Common myeloid progenitor, CD34-positive (primary cell): Measurements from ENCODE around the gene WIPF3.

ENCODE experiments used
- CTCF ChIA-PET: fragments of 350-600 bp; sonication (Branson Sonifier 250); formaldehyde crosslinking; loops from one replicate; lab custom pipeline; 2021; ENCODE audit warnings: antibody characterized with exemption; lab: Charles Lee
- POLR2A ChIA-PET: fragments of 350-600 bp; sonication (Branson Sonifier 250); formaldehyde crosslinking; loops from one replicate; lab custom pipeline; 2021; ENCODE audit warnings: antibody characterized with exemption; lab: Charles Lee
- DNase-seq, 3 donors: peaks; one replicate each; pipeline versions ENCODE4 v3.0.0 to v3.0.0-alpha.2; 2013
- H3K27ac ChIP-seq, 2 experiments: 1 replicate in 1 of 2; 2 replicates in 1 of 2; pipeline ENCODE4 v1.7.0; 2013; ENCODE audit warnings: inconsistent platforms in 2 of 2, low read length in 2 of 2, mild to moderate bottlenecking in 2 of 2, low read depth in 1 of 2, moderate library complexity in 1 of 2; ENCODE audit not compliant: severe bottlenecking in 2 of 2, insufficient read depth in 1 of 2, poor library complexity in 1 of 2
- H3K27me3 ChIP-seq, 5 experiments: replicated peaks in 2 of 5; 1 replicate in 3 of 5; 2 replicates in 2 of 5; pipeline versions ENCODE4 v1.6.1 to v1.7.0; 2013; ENCODE audit warnings: low read length in 4 of 5, mild to moderate bottlenecking in 2 of 5, moderate library complexity in 2 of 5, inconsistent platforms in 1 of 5; ENCODE audit not compliant: insufficient read depth in 5 of 5, control insufficient read depth in 4 of 5
- H3K36me3 ChIP-seq, 4 experiments: 1 replicate in 2 of 4; 2 replicates in 2 of 4; pipeline versions ENCODE4 v1.6.1 to v1.7.0; 2013; ENCODE audit warnings: low read length in 3 of 4, control low read depth in 1 of 4, mild to moderate bottlenecking in 1 of 4; ENCODE audit not compliant: control insufficient read depth in 4 of 4, insufficient read depth in 4 of 4
- H3K4me1 ChIP-seq, 4 experiments: 1 replicate in 3 of 4; 2 replicates in 1 of 4; pipeline versions ENCODE4 v1.6.1 to v1.7.1; 2013; ENCODE audit warnings: low read length in 3 of 4, mild to moderate bottlenecking in 3 of 4, control low read depth in 1 of 4, inconsistent platforms in 1 of 4, moderate library complexity in 1 of 4; ENCODE audit not compliant: control insufficient read depth in 4 of 4, insufficient read depth in 4 of 4; ENCODE audit errors: control extremely low read depth in 1 of 4
- H3K4me3 ChIP-seq, 7 experiments: 1 replicate in 4 of 7; 2 replicates in 3 of 7; pipeline versions ENCODE4 v1.5.1 to v1.7.0; 2013; ENCODE audit warnings: mild to moderate bottlenecking in 7 of 7, low read length in 6 of 7, moderate library complexity in 6 of 7, inconsistent platforms in 2 of 7, low read depth in 2 of 7, control low read depth in 1 of 7; ENCODE audit not compliant: insufficient read depth in 4 of 7, control insufficient read depth in 1 of 7; ENCODE audit errors: extremely low read depth in 1 of 7
- H3K9me3 ChIP-seq, 5 experiments: 1 replicate in 4 of 5; 2 replicates in 1 of 5; pipeline versions ENCODE4 v1.6.1 to v1.7.1; 2013; ENCODE audit warnings: low read length in 4 of 5, mild to moderate bottlenecking in 2 of 5, inconsistent platforms in 1 of 5, low read depth in 1 of 5, moderate library complexity in 1 of 5; ENCODE audit not compliant: control insufficient read depth in 4 of 5, insufficient read depth in 2 of 5; ENCODE audit errors: control extremely low read depth in 1 of 5
- WGBS: methylation state at CpG from one replicate; pipeline ENCODE4 v1.1.5; 2013; ENCODE audit not compliant: insufficient coverage; 5-methylcytosine and 5-hydroxymethylcytosine counted together

The WIPF3 gene

DNA sequence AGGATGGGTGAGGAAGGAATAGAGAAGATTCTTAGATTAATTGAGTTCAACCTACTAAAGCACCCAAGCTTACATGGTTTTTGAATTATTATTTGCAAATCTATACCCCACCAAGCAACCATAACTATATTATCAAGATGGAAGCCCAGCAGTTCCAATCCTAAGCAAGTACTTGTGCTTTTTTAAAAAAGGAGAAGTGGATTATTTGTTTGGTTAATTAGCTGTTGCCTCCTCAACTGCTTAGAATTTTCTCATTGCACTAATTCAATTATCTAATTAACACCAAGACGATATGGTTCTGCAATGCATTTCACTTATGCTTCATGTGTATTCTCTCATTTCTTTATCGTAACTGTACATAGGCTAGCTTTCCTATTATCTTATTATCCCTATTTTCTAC is 27.3 kb upstream of the WIPF3 start:
- ChIA-PET POLR2A (no interaction called here), CTCF (interaction anchor here (1.0 kb wide), 1 partner anchor 15 kb away, joined by 4 read pairs; no protein-coding TSS in a partner anchor)
- no peak overlapping the region for H3K4me3 ChIP-seq
- H3K4me1 ChIP-seq, result no peaks in the 10 kb centered on the region
- H3K36me3 ChIP-seq, result no peaks in the 10 kb centered on the region
- no peak for DNase-seq
- peaks cover 0 to 5% (median 0%) of the 10 kb centered on the region in 5 experiments for H3K27me3 ChIP-seq
- no peak overlapping the region for H3K27ac ChIP-seq
- WGBS, result 100% methylated on average over 1 of the region's 2 CpGs
- H3K9me3 ChIP-seq, result no peaks in the 10 kb centered on the region

- Histone ChIP-seq H3K4me1 (no peaks in the 10 kb centered on the region), H3K9me3 (no peaks in the 10 kb centered on the region), H3K4me3 (no peak overlapping the region), H3K36me3 (no peaks in the 10 kb centered on the region), H3K27me3 (peaks cover 0 to 5% (median 0%) of the 10 kb centered on the region in 5 experiments), H3K27ac (no peak overlapping the region)
- CTCF ChIA-PET, result no interaction called here
- DNase-seq, result no peak
- 82% methylated on average over 1 of the region's 2 CpGs for WGBS
- POLR2A ChIA-PET, result no interaction called here
Observed at GRCh38 chr7:29780346-29780745, 26.0 kb upstream of the WIPF3 start.

- 100% methylated on average over 1 of the region's 2 CpGs for WGBS
- ChIA-PET CTCF (no interaction called here), POLR2A (no interaction called here)
- Histone ChIP-seq H3K36me3 (no peaks in the 10 kb centered on the region), H3K27me3 (no peaks in the 10 kb centered on the region), H3K9me3 (no peaks in the 10 kb centered on the region), H3K4me3 (no peak overlapping the region), H3K4me1 (no peaks in the 10 kb centered on the region), H3K27ac (no peak overlapping the region)
- DNase-seq, result no peak
Observed at GRCh38 chr7:29783671-29784070, 22.6 kb upstream of the WIPF3 start.

GRCh38 chr7:29793507-29793906 is 12.8 kb upstream of the WIPF3 start:
- Histone ChIP-seq H3K27me3 (no peaks in the 10 kb centered on the region), H3K4me1 (peaks cover 0 to 4% (median 0%) of the 10 kb centered on the region in 4 experiments), H3K36me3 (no peaks in the 10 kb centered on the region), H3K27ac (no peak overlapping the region), H3K4me3 (no peak overlapping the region), H3K9me3 (peaks cover 0 to 3% (median 0%) of the 10 kb centered on the region in 5 experiments)
- 60% methylated on average over 1 of the region's 2 CpGs for WGBS
- peak in 2 of 3 donors; percentile 19 to 57 for DNase-seq
- ChIA-PET POLR2A (no interaction called here), CTCF (interaction anchor here (1.0 kb wide), 1 partner anchor 14 kb away, joined by 4 read pairs; no protein-coding TSS in a partner anchor)

GRCh38 chr7:29794959-29795629 is 11.2 kb upstream of the WIPF3 start:
- peaks cover 0 to 3% (median 0%) of the 10 kb centered on the region in 5 experiments for H3K9me3 ChIP-seq
- H3K27ac ChIP-seq, result no peak overlapping the region
- no peak for DNase-seq
- CTCF ChIA-PET, result interaction anchor here (0.7 kb wide), 1 partner anchor 815 kb away, joined by 3 read pairs; no protein-coding TSS in a partner anchor
- no peaks in the 10 kb centered on the region for H3K27me3 ChIP-seq
- H3K4me3 ChIP-seq, result no peak overlapping the region
- H3K36me3 ChIP-seq, result no peaks in the 10 kb centered on the region
- WGBS, result 100% methylated on average over 3 of the region's 6 CpGs
- peaks cover 0 to 5% (median 0%) of the 10 kb centered on the region in 4 experiments for H3K4me1 ChIP-seq
- POLR2A ChIA-PET, result no interaction called here

DNA sequence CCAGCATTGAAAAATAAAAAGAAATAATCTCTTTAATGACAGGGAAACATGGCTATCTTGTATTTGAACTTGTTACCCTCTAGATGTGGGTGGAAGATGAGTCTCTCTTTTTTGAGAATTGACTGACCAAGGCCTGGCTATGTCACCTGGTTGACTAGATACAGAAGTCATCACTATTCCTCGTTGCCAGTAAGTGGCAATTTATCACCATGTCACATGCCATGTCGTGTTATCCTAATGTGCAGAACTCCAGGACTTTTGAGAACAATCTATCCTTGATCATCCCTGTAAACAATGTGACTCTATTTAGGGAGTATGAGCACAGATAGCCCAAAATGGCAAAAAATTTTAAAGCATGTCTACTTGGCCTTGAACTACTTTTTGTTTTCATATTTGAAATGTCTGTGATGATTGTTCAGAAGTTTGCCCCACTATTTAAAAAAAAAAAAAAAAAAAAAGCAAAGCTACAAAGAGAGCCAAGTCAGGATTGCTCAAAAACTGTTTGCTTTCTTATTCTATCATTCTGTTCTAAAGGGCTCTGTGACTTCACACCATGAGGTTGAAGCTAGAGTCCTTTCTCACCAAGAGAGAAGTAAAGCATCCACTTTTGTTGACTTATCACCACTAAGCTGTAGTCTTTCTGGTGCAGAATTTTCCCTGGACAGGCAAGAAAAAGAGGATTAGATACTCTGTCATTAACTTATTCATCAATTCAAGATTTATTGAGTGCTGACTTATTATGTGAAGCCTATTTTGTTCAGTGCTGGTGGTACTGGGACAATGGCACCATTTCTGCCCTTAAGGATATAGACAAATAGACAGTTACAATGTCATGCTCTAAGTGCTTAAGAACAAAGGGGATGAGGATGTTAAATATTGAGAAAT is 10.4 kb upstream of the WIPF3 start:
- no peak overlapping the region for H3K4me3 ChIP-seq
- H3K27ac ChIP-seq, result no peak overlapping the region
- H3K36me3 ChIP-seq, result no peaks in the 10 kb centered on the region
- H3K4me1 ChIP-seq, result peaks cover 0 to 5% (median 0%) of the 10 kb centered on the region in 4 experiments
- no peak for DNase-seq
- H3K27me3 ChIP-seq, result no peaks in the 10 kb centered on the region
- H3K9me3 ChIP-seq, result peaks cover 0 to 3% (median 0%) of the 10 kb centered on the region in 5 experiments
- POLR2A ChIA-PET, result no interaction called here
- CTCF ChIA-PET, result interaction anchor here (0.7 to 1.2 kb wide), 2 partner anchors 18 to 816 kb away, joined by 3 read pairs; no protein-coding TSS in a partner anchor
- WGBS, result 86% methylated on average over 2 of the region's 2 CpGs
